GM18498 (cell line): ENCODE data around the gene ME1.
"Not testable (repeated sequence)": the region's sequence is repeated elsewhere in the genome, so short reads cannot be mapped to it uniquely, and the experiment has no call there.

Experiments
- ATAC-seq: cut with Tn5 transposase; IDR thresholded peaks from one replicate; pipeline ENCODE4 v1.9.1; 2021; ENCODE audit warnings: mild to moderate bottlenecking, moderate library complexity; ENCODE audit not compliant: unreplicated experiment

ME1 gene

DNA sequence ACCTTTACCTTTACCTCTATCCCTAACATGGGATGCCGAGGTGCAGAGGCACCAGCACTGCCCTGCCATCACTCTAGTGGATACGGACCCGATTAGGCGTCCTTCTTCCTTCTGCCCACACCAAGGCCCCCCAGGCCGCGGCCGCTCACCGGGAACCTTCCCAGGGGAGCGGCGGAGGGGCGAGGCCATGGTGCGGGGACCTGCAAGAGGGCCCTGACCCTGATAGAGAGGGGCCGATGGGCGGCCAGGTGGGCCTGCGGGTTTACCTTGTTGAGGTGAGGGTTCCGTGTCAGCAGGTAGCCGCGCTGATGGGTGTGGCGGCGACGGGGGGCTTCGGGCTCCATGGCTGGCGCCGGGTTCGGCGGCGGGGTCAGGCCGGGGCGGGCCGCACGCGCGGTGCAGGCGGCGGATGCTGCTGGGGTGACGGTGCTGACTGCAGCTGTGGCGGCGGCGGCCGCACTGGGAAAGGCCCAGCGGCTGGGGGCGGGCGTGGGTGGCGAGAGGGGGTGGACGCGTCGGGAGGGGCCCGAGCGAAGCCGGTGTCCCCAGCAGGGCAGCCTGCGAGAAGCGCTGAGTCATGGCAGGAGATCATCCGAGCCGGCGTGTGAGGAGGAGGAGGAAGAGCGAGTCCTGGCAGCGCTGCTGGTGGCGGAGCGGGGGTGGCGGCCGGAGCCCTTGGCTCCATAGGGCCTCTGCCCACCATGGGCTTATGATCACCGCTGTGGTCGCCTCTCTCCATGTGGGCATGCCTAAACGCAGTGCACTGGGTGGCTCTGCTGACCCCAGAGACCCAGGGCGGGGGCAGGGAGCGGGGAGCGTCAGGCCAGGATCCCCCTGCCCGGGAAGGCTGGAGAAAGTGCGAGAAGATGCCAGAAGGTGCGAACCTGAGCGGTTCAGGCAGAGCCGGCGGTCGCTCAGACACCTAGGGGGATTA is at the start of gene ME1:
TSS of gene ME1 (minus strand) at position 441 of the 934 bp plus-strand sequence. CDS start at position 344, 97 bp downstream.
- peak; percentile 84 for ATAC-seq

DNA sequence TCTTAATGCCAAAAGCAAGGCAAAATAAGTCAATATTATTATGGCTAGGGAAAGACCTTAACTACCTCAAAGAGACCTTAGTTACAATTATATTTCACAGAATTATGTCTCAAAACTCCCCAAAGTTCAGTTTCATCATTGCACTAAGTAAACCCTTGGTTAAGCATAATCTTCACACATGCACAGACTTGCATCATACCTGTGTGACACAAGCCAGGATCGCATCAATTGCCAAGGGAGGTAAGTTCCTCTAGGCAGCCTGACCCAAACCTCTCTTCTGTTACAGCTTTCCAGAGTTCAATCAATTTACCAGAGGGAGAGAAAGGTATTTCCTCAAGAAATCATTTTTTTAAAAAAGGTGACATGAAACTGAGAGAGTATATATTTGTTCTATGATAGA is 49.6 kb upstream of the ME1 start:
- ATAC-seq = no peak

DNA sequence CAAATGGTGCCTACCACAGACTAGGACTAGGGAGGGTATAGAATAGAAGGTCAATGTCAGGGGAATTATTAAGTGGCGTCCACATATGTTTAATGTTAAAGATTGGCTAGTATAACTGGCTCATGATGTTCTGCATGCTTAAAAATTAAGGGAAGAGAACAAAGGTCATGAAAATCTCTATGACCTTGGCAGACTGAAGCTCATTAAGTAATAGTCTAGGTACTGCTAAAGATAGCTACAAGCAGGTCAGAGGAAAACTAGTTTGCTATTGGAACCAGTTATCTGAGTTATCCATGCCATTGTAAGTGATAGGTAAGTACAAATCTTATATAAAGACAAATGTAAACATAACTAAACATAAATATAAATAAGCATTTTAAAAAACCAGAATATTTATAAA is 48.5 kb upstream of the ME1 start:
- no peak for ATAC-seq

DNA sequence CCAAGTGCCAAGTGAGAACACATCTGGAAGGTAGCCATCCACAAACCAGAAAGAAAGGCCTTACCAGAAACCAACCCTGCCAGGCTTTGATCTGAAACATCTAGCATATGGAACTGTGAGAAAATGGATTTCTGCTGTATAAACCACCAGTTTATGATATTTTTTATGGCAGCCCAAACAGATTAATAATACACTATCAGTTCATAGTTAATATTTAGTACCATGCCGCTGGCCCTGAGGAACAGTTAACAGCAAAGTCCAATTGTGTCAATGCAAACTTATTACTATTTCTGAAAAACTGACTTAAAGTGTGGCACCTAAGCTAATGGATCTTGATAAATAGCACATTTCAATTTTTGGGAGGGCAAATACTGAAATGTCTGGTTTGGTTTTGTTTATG is 46.1 kb upstream of the ME1 start:
- no peak for ATAC-seq

DNA sequence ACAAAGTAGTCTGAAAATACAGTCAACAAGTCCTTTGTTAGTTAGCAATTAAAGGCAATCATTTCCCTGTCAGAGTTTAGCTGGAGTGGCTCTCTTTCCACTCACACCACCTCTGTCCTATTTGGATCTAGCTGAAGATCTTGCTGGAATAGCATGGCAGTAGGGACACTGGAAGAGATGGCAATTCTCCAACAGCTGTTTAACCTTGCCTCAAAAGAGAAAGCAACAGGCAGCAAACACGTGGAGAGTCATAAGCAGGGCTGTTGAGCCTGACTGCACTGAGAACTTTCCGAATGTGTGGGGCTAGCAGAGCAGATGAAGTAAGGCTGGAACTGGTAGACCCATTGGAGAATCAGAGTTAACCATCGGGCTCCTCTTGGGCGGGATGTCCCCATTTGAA is 43.5 kb upstream of the ME1 start:
- no peak for ATAC-seq

DNA sequence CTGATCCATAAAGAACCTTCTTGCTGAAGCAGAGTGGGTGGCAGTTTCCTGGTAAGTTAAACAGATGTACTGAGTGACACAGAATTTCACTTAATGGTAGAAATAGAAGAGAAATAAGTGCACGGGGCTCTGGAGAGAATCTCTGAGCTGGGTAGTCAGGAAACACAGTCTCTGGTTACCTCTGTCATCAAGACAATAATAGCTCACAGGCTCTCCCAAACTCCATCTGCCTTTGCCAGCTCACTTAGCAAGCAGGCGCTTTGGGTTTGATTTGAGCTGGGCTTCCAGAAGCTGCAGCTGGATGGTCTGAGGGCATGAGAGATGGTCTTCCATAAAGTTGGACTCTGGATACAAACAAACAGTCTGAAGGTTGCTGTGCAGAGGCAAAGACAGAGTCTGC is 41.9 kb upstream of the ME1 start:
- ATAC-seq = no peak

DNA sequence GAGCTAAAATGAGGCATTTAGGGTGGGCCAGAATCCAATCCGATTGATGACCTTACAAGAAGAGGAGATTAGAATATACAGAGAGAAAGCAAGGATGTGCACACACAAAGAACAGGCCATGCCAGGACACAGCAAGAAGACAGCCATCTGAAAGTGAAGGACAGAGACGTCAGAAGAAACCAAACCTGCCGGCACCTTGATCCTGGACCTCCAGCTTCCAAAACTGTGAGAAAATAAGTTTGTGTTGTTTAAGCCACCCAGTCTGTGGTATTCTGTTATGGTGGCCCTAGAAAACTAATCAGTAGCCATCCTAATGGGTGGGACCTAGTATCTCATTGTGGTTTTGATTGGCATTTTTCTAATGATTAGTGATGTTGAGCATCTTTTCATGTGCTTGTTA is 39.7 kb upstream of the ME1 start:
- ATAC-seq = no peak

DNA sequence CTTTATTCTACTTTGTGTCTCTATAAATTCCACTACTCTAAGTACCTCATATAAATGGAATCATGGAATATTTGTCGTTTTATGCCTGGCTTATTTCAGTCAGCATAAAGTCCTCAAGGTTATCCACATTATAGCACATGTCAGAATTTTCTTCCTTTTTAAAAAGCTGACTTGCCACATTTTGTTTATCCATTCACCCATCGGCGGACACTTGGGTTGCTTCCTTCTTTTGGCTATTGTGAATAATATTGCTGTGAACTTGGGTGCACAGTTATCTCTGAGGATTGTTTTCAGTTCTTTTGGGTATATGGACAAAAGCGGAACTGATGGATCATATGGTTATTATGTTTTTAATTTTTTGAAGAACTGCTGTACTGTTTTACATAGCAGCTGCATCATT is 39.1 kb upstream of the ME1 start:
- no peak for ATAC-seq

DNA sequence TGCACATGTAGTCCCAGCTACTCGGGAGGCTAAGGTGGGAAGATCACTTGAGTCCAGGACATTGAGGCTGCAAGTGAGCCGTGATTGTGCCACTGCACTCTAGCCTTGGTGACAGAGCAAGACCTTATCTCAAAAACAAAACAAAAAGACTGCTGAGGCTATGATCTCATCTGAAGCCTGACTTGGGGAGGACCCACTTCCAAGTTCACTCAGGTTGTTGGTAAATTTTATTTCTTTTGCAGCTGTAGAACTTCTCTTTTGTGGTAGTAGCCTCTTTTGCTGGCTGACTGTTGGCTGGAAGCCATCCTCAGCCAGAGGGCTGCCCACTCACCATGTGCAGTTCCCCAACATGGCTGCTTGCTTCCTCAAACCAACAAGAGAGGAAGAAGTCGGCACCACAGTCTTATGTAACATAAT is 36.8 kb upstream of the ME1 start:
- no peak for ATAC-seq

DNA sequence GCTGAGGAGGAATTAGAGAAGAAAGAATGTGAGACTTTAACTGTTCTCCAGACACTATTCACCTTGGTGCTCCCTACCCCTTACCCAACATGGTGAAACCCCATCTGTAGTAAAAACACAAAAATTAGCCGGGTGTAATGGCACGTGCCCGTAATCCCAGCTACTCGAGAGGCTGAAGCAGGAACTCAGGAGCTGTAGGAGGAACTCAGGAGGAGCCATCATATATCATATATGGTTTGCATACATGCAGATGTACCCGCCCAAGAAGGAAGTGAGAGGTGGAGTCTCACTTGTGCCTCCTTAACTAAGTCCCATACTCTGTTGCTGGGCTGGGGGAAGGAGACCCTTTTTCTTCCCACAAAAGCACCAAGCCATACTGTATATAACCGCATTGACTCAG is 35.5 kb upstream of the ME1 start:
- ATAC-seq = no peak

DNA sequence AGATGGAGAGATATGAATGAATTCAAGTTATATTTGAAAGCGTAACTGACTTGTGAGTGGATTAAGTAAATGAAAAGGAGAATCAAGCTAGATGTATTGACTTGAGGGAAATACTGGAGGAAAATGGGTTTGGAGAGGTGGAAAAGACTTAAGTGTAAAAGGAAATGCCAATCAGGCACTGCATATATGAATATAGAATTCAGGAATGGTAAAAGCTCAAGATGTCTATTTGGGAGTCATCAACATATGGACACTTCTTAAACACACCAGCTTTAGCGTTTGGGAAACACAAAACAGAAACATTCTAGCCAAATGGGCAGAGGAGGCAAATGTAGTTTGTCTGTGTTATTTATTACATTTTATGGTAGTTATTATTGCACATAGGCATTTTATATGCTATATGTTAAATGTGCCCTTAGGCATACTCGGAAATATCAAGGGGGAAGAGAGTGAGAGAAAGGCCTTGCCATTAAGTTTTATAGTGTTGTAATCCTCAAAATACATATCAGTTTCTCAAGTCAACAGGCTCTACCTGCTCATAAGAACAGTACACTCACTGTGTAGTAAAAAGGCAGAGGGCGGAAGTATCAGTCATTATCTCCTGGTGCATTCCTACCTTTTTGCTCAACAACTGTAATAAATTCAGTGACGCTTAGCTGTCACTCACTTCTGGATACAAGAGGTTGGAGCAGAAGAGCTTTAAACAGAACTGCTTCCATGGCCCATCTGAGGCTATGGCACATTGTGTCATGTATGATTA is 33.7 kb upstream of the ME1 start:
- ATAC-seq = no peak

DNA sequence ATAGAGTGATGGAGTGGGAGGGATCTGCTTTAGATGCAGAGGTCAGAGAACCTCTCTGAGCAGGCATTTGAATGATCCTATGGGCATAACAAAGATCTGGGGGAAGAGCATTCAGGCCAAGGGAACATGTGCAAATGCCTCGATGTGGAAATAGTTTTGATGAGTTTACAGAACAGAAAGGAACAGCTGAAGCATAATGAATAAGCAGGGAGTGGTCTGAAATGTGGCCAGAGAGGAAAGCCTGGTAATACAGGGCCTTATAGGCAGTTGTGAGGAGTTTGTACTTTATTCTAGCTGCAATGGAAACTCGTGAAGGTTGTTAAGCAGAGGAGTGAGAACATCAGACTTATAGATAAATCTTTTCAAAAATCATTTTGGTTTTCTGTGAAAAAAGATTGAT is 33.0 kb upstream of the ME1 start:
- ATAC-seq = no peak

DNA sequence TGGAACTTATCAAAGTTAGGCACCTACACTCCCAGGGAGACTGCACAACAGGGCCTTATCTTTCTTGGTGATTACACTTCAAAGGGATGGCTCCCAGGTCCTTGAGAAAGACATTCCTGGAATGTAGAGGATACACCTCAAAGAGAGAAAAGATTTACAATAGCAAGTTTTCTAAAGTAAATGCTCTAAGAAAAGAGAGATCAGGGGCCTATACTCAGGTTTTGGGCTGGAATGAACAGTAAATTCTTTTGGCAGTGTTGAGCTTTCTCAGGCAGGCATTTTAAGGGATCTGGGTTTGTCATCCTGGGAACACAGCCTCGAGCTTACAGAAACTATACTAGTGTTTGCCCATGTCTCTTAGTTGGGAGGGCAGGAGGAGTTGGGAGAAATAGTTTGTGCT is 31.7 kb upstream of the ME1 start:
- ATAC-seq = no peak

DNA sequence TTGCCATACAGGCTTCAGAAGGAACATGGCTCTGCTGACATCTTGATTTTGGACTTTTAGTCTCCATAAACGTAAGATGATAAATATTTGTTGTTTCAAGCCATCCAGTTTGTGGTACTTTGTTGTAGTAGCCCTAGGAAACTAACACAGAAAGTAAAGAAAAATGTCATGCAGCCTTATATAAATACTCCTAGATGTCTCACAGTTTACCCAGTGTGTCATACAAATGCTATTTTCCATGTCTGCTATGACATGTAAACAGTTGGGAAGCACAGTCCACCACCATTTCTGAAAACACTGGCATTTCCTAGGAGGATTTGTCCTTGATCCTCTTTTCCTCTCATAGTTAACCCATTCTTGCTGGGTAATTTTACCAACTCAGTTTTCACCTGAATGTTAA is 30.6 kb upstream of the ME1 start:
- ATAC-seq = no peak

DNA sequence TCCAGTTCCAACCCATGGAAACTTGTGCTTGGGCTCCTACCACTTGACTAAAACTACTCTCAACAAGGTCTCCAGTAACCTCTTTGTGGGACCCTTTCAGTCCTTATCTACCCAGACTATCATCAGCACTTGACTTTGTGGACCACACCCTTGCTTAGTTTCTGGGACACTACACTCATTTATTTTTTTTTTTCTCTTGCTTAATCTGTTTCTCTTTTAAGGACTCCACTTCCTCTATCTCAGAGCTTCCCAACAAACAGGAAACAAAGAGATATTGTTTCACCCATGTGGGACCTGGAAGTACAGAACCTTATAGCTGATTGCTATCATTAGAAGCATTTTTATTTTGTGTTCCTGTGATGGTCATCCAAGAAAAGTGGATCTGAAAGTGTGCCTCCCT is 28.8 kb upstream of the ME1 start:
- ATAC-seq = no peak

DNA sequence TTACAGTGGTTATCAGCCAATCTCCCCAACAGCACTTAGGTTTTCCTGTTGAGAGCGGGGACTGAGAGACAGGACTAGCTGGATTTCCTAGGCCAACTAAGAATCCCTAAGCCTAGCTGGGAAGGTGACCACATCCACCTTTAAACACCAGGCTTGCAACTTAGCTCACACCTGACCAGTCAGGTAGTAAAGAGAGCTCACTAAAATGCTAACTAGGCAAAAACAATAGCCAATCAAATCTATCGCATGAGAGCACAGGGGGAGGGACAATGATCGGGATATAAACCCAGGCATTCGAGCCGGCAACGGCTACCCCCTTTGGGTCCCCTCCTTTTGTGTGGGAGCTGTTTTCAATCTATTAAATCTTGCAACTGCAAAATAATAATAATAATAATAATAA is 19.2 kb upstream of the ME1 start:
- ATAC-seq = not testable (repeated sequence)

DNA sequence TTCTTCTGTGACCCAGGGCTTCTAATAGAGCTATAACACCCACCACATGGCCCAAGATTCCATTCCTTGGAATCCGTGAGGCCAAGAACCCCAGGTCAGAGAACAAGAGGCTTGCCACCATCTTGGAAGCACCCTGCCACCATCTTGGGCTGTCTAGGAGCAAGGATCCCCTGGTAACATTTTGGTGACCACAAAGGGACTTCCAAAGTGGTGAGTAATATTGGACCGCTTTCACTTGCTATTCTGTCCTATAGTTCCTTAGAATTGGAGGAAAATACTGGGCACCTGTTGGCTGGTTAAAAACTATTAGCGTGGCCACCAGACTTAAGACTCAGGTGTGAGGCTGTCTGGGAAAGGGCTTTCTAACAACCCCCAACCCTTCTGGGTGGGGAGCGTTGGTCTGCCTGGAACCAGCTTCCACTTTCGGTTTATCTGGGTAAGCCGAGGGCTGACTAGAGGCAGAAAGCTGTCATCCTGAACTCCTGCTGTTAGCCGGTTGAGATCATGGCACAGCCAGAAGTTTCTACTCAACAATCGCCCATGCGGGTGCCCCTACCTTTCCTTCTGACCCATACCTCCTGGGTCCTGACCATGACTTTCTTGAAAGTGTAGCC is 13.3 kb upstream of the ME1 start:
- not testable (repeated sequence) for ATAC-seq

DNA sequence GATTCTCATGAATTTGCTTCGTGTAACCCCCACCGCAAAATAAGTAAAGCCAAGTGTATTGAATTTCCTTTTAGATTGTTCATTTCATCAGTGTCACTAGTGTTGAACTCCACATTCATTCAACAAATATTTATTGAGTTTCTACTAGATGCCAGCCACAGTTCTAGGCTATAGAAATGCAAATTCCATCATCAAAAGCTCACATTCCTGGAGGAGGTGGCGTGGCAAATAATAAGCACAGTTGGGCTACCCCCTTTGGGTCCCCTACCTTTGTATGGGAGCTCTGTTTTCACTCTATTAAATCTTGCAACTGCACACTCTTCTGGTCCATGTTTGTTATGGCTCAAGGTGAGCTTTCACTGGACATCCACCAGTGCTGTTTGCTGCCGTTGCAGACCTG is 12.7 kb upstream of the ME1 start:
- no peak for ATAC-seq

DNA sequence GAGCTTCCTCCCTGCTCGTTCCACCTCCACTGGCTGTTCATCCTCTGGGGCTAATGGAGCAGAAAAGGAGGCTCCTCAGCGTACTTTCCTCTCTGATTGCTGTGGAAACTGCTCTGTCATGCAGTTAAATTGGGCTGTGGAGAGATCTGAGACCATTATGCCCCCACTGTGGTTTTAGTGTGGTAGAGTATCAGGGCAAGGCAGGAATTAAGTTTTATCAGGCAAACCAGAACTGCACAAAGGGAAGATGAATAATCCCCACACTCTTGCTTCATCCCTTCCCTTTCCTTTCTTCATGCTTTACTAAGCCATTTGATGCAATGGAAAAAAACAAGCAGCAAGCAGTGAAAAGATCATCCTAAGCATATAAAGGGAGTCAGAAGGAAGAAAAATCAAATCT is 11.9 kb upstream of the ME1 start:
- no peak for ATAC-seq

DNA sequence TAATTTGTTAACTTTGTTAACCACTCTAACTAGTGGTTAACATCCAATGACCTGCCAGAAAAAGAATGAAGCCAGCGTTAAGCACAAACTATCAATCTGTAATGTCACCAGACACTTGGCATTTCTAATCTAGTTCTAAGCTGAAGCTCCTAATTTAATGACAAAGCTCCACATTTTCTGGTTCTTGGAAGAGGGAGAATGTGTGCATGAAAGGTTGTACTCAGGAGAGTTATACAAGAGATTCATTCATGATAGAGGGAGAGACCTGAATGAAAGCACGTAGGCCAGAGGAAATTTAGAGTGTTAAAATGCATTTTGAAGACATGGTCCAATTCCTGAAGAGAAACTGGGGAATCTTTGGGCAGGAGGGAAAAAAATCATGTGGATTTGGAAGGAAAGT is 8.3 kb upstream of the ME1 start:
- no peak for ATAC-seq

DNA sequence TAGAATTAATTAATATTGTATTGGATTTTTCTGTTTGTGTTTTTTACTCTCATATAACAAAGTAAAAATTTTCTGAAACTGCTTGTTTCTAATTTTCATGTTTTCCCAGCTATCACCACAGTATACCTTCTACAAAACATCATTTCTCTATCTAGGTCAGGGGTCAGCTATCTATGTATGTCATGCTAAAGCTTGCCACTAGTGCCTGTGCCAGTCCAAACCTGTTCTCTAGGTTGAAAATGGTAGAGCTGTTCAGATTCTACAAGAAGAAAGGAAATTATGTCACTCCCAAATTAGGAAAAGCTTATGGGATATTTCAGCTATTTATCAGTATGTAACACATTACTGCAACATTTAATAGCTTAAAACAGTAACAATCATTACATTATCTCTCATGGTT is 5.8 kb upstream of the ME1 start:
- ATAC-seq = no peak

DNA sequence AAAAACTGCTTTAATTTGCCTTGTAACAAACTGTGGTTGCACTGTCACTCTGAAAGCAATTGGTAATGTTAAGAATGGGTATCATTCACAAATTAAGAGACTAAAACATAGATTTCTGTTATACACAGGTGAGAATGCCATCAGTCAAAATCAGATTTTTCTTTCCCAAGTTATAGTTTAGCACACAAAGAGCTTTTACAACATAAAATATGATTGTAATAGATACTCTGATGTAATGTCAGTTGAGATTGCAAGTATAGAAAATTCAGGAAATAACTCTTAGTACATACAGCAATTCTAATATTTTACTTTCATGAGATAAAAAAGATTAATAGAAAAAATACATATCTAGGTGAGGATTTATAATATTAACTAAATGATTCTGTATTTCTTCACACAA is 2.3 kb upstream of the ME1 start:
- ATAC-seq = no peak
